ENCODE data around the gene TMEM184A.

DNA sequence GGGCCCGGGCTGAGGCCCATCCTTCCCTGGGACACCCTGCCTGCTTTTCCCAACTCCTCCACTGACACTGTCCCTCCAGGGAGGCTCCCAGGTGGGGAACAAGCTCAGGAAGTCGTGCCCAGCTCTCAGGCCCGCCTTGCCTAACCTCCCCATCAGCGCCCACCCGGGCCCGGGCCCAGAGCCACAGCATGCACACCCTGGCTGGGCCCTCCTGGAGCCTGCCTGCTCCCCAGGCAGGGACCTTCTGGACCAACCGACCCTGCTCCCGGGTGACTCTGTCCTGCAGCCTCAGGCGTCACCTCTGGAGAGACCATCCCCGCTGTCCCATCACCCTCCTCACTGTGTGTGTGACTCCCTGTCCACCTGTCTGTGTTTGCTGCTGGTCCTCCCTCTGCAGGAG, 1.8 kb upstream of the TMEM184A start:
- TF ChIP-seq EZH2phosphoT487 (IDR thresholded peaks at IDR 0.05; ENCODE audit: insufficient read depth, low read depth), result no peak
- TF ChIP-seq EZH2 (IDR thresholded peaks at IDR 0.05; ENCODE audit: insufficient read depth, poor library complexity, severe bottlenecking), result no peak

All from GM23248 (cell line).